Measurements from ENCODE around the gene CD38.
"Not testable (repeated sequence)": the region's sequence is repeated elsewhere in the genome, so short reads cannot be mapped to it uniquely, and the experiment has no call there.

The CD38 gene

GRCh38 chr4:15852524-15852923 is 74.4 kb downstream of the CD38 start:
- in situ Hi-C loops (cut with HindIII; ENCODE audit: low sequenced_read_pairs) = no loop called here

DNA sequence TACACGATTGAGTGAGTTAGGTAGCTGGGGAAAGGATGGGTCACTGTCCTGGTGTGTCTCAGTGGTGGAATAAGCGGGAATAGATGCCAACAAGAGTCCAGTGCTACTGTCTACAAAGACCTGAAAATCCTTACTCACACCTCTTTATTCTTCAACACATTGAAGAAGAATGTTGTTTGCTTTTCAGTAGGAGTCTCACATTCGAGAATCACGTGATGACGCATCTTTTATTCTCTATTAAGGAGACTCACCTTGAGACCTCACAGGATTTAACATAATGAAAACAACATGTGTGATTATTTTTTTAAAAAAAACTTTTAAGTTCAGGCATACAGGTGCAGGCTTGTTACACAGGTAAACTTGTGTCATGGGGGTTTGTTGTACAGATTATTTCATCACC is 75.2 kb downstream of the CD38 start:
- in situ Hi-C loops (cut with HindIII; ENCODE audit: low sequenced_read_pairs) = no loop called here

DNA sequence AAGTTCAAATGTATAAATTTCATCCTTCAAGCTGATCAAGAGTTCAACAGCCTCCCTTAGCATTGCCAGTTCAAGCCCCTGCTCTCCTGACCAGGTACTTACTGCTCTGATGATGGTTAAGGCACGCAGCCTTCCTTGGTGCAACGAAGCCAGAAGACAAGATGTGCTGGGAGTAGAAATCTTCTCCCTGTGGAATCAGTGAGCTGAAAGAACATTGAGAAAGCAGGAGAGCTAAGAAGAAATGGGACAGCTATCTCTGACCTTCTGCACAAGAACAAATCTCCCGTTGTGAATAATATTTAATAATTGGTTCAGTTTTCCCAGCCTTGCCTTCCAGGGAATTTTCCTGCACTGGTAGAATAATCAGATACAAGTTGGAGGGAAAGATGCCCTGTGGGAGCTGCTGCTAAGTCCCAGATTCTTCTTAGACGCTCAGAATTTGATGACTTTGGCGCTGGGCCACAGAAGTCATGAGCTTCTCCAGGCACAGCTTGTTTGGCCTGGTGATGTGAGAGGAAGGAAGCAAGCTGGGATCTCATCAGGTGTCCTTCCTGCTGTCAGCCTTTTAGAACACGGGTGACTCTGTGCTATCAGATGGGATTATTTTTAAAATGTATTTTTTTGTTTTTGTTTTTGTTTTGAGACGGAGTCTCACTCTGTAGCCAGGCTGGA is 77.8 kb downstream of the CD38 start:
- in situ Hi-C loops (cut with HindIII; ENCODE audit: low sequenced_read_pairs) = no loop called here

GRCh38 chr4:15861198-15861597 is 83.1 kb downstream of the CD38 start:
- in situ Hi-C loops (cut with HindIII; ENCODE audit: low sequenced_read_pairs) = not testable (repeated sequence)

DNA sequence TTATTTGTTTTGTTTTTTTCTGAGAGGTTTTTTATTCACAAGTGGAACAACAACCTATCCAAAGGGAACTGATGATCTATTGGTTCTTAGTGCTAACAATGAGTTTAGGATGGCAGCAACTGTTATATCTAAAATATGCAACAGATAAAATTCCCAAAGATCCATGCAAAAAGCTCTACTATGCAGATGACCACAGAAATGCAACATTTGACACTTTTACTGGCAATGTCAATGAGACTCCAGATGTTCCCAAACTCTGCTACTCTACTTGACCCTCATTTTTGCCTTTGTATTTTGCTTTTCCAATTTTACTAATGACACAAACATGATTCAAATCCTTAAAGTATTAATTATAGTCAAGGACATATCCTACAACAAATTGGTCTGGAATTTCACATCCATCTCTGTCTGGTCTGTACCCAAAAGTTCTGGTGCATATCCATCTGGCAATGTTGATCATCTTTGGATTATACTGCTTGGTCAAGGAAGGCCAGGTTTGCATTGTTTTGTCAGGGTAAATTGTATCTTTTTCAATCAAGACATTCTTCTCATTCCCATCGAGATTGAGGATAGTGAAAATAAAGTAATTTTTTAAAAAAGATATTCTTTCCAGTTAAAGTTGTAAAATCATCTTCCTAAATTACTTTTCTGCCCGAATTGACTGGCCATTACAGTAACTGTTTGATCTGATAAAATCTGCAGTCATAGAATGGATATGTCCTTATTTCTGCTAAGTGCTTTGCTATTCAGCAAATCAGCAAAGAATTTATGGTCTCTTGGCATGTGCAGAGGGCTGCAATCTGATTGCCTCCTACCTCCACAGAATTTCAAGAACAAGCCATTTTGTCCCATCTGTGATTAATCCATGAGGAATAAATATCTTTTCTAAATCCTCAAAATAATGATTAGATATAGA is 86.8 kb downstream of the CD38 start:
- in situ Hi-C loops (cut with HindIII; ENCODE audit: low sequenced_read_pairs) = no loop called here

DNA sequence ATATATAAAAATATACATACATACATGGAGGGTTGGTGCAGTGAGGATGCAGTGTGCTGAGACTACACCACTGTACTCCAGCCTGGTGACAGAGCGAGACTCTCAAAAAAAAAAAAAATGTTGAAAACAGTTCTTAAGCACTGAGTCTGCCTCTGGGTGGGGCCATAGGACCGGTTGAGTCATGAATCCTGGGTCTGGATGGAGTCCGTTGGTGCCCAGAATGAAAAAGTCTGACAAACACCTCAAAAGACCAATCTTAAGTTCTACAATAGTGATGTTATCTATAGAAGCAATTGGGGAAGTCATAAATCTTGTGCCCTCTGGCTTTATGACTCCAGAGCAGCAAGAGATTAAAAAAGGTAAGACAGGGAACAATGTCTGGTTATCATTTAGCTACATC is 90.0 kb downstream of the CD38 start:
- in situ Hi-C loops (cut with HindIII; ENCODE audit: low sequenced_read_pairs) = no loop called here

- in situ Hi-C loops (cut with HindIII; ENCODE audit: low sequenced_read_pairs) = no loop called here
These were observed 90.8 kb downstream of the CD38 start for GRCh38 chr4:15868826-15869413.

DNA sequence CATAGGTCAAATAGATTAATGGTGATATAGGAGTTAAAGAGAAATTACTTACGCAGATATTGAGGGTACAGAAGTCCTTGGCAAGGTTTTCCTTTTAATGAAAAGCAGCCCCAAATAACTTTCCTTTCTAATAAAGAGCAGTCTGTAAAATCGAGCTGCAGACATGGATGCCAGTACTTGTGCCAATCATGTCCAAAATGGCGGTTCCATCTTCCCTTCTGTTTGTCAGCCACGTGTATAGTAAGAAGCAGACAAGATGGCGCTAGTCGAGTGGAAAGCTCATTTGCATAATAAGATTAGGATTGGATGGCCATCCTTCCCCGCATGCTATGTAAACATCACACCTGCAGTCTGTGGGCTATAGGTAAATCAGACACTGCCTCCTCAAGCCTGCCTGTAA is 92.0 kb downstream of the CD38 start:
- in situ Hi-C loops (cut with HindIII; ENCODE audit: low sequenced_read_pairs) = no loop called here

- in situ Hi-C loops (cut with HindIII; ENCODE audit: low sequenced_read_pairs) = no loop called here
These were observed 93.0 kb downstream of the CD38 start for GRCh38 chr4:15870921-15871664.

GRCh38 chr4:15873117-15873516 is 95.0 kb downstream of the CD38 start:
- in situ Hi-C loops (cut with HindIII; ENCODE audit: low sequenced_read_pairs) = no loop called here

- in situ Hi-C loops (cut with HindIII; ENCODE audit: low sequenced_read_pairs) = no loop called here
These were observed 96.5 kb downstream of the CD38 start for GRCh38 chr4:15874671-15875070.

DNA sequence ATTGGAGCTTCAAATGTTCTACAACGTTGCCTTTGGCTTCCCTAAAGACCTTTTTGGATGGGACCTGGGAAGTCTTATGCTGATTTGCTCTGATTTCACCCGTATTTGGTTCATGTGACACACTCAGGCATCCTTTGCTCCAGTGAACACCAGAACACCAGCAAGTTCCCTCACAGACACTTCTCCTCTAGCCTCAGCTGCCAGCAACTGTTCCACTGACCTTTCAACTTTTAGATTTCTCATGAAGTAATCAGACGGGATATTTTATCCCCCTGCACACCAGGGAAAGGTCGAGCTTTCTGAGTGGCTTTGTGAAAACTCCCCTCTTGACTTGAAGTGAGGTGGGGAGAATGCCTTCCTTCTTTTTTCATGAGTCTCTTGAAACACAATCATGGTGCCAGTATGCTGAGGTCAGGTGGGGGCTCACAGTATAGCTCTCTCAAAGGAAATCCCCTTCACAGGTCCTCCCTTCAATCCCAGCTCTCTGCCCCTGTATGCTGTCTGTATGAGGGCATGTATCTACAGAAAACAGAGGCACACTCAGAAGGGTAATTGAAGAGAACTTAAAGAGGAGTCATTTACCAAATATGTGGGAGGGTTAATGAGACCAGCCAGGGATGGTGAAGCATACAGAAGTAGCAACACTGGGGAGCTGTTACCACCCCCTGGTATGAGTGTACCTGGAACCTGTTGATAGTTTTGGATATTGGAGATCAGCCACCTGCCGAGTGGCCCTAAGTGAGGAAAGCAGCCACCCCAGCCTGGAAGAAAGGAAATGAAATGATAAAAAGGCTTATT is 97.7 kb downstream of the CD38 start:
- in situ Hi-C loops (cut with HindIII; ENCODE audit: low sequenced_read_pairs) = no loop called here

DNA sequence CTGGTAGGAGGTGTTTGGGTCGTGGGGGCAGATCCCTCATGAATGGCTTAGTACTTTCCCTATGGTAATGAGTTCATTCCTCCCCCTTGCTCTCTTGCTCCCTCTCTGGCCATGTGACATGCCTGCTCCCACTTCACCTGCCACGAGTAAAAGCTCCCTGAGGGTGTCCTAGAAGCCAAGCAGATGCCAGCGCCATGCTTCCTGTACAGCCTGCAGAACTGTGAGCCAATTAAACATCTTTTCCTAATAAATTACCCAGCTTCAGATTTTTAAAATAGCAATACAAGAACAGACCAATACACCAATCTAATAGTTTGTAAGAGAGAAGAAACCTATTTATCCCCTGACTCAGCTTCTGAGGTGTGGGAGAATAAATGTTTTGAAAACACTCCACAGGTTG is 99.9 kb downstream of the CD38 start:
- in situ Hi-C loops (cut with HindIII; ENCODE audit: low sequenced_read_pairs) = no loop called here

DNA sequence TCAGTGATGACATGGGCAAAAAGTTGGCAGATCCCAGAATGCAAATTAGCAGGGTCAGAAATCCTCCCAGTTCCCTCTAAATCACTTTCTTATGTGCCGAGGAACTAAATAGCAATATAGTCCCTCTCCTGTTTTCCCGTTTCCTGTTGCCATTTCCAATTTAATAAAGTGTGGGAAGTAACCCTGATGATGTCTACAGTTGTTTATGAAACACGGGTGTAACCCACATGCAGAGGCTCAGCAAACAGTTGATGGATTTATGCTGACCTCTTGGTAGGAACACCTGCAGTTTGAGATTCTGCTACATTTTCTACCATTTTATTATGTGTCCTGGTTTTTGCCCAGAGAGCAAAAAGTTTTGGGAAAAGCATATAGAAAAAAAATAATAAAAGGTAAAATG is 103.7 kb downstream of the CD38 start:
- in situ Hi-C loops (cut with HindIII; ENCODE audit: low sequenced_read_pairs) = loop anchor here (5.0 kb wide), 1 partner anchor 70 kb away; no protein-coding TSS in a partner anchor

GRCh38 chr4:15882675-15883086 is 104.6 kb downstream of the CD38 start:
- in situ Hi-C loops (cut with HindIII; ENCODE audit: low sequenced_read_pairs) = loop anchor here (5.0 kb wide), 1 partner anchor 70 kb away; no protein-coding TSS in a partner anchor

DNA sequence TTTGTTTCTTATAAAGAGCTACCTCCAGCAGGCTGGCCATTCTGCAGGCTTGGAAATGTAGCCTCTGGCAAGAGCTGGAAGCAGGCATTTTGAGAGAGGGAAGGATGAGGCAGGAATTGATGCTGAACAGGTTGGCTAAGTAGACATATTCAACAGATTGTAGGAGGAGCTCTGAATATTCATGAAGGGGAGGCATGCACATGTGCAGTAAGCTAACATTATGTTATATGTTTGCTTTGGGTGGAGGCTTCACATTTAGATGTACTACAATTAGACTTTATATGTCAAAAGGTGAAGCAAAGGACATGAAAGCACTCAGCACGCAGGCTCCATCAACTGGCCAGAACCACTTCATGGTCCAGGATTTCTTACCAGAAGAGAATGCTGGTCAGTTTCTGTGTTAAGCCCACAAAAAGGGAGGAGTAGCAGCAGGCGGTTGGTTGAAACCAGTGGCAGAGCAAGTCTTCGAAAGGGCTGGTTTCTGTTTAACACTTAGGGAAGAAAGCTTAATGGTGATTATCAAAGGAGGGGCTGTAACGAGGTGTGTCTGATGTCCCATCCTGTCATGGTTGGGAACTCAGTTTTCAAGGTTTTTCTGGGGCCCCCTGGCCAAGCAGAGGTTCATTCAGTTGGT is 105.6 kb downstream of the CD38 start:
- in situ Hi-C loops (cut with HindIII; ENCODE audit: low sequenced_read_pairs) = loop anchor here (5.0 kb wide), 1 partner anchor 69 kb away; no protein-coding TSS in a partner anchor

GRCh38 chr4:15884666-15885065 is 106.5 kb downstream of the CD38 start:
- in situ Hi-C loops (cut with HindIII; ENCODE audit: low sequenced_read_pairs) = loop anchor here (5.0 kb wide), 1 partner anchor 68 kb away; no protein-coding TSS in a partner anchor

DNA sequence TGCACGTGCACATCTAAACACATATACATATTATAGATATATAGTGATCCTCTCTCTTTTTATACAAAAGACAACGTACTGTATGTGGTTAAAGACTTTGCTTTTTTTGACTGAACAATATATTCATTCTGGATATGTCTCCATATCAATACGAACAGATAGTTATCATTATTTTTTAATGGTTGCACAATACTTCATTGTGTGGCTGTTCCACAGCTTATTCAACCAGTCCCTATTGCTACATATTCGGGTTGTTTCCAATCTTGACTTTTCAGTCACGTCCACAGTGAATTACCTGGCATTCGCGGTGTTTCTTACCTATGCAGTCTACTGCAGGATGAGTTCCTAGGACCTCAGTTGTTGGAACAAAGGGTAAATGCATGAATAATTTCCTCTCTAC is 107.3 kb downstream of the CD38 start:
- in situ Hi-C loops (cut with HindIII; ENCODE audit: low sequenced_read_pairs) = no loop called here

DNA sequence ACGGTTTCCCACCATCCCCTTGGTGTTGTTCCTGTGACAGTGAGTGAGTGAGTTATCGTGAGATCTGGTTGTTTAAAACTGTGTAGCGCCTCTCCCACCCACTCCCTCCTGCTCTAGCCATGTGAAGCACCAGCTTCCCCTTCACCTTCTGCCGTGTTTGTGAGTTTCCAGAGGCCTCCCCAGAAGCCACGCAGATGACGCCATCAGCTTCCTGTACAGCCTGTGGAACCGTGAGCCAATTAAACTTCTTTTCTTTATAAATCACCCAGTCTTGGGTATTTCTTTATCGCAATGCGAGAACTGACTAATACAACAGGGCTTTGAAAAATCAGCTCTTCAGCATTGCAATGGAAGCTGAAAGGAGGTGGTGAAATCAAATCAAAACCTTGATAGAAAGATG is 110.4 kb downstream of the CD38 start:
- in situ Hi-C loops (cut with HindIII; ENCODE audit: low sequenced_read_pairs) = no loop called here
